ENCODE measurements around the gene ZAP70.

ZAP70 gene

GRCh38 chr2:97718051-97718882 lies 4.9 kb downstream of the ZAP70 start:
- DNase-seq, result no peak

- DNase-seq, result no peak
Measured at GRCh38 chr2:97718942-97719341, 5.6 kb downstream of the ZAP70 start.

GRCh38 chr2:97719362-97720155 lies 6.2 kb downstream of the ZAP70 start:
- no peak for DNase-seq

- DNase-seq, result no peak
Measured at GRCh38 chr2:97720746-97721145, 7.4 kb downstream of the ZAP70 start.

GRCh38 chr2:97722227-97722626 lies 8.9 kb downstream of the ZAP70 start:
- no peak for DNase-seq

GRCh38 chr2:97723156-97724072 lies 10.0 kb downstream of the ZAP70 start:
- no peak for DNase-seq

GRCh38 chr2:97724073-97724410 lies 10.7 kb downstream of the ZAP70 start:
- DNase-seq, result no peak

- DNase-seq, result no peak
Measured at GRCh38 chr2:97724501-97724900, 11.1 kb downstream of the ZAP70 start.

- no peak for DNase-seq
Measured at GRCh38 chr2:97724946-97725688, 11.7 kb downstream of the ZAP70 start.

GRCh38 chr2:97726261-97727064 lies 13.1 kb downstream of the ZAP70 start:
- DNase-seq, result no peak

GRCh38 chr2:97727296-97727695 lies 13.9 kb downstream of the ZAP70 start:
- no peak for DNase-seq

GRCh38 chr2:97728091-97728731 lies 14.8 kb downstream of the ZAP70 start:
- no peak for DNase-seq

GRCh38 chr2:97730245-97730644 lies 16.9 kb downstream of the ZAP70 start:
- no peak for DNase-seq

GRCh38 chr2:97731274-97732020 lies 18.1 kb downstream of the ZAP70 start:
- DNase-seq, result no peak

GRCh38 chr2:97732436-97733340 lies 19.3 kb downstream of the ZAP70 start:
- DNase-seq, result no peak

- DNase-seq, result no peak
Measured at GRCh38 chr2:97733341-97734035, 20.1 kb downstream of the ZAP70 start.

GRCh38 chr2:97734061-97735051 lies 21.0 kb downstream of the ZAP70 start:
- DNase-seq, result no peak

Measured in NCI-H510A (cell line).